ENCODE data around the gene OGT. TPM values are rescaled to one million over a fixed set of nuclear protein-coding genes. Genes with fewer than 3 reads are reported as not detected.

Gene OGT
- total RNA-seq, 1 experiment from 2014 or later, result 116 TPM

DNA sequence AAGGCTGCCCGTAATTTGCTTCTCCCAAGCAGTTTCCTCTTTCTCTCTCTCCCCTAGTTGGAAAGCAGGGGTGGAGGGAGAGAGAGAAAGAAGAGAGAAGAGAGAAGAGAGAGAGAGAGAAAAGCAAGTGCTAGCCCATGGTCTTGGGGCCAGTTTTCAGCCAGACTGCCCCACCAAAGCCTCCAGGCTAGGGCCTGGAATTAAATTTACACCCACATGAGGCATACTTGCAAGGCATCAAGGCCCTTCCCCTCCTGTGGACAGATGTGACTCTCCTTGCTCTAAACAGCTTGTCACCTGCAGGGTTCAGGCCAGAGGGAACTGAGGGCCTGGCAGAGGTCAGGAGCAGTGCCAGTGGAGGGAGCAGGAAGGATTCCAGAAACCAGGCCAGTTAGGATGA, 87.1 kb downstream of the OGT start:
- Histone ChIP-seq H2BK15ac (ENCODE audit: low read depth, low read length) (no peak overlapping the region), H3K4me2 (ENCODE audit: insufficient read depth, insufficient read length, low read length) (no peak overlapping the region), H3K9ac (ENCODE audit: extremely low read depth, insufficient read length, low read length) (no peak overlapping the region), H3K27me3 (ENCODE audit: insufficient read depth, low read length) (no peaks in the 10 kb centered on the region), H3T11ph (ENCODE audit: low read length) (no peak overlapping the region), H2BK120ac (ENCODE audit: low read depth, low read length, poor library complexity, severe bottlenecking) (no peak overlapping the region), H3K79me2 (ENCODE audit: insufficient read depth, low read length) (no peaks in the 10 kb centered on the region), H4K5ac (ENCODE audit: insufficient read length, low read depth, low read length) (no peak overlapping the region), H3K14ac (ENCODE audit: insufficient read depth, low read length) (no peak overlapping the region), H3K4ac (ENCODE audit: low read depth, low read length) (no peak overlapping the region), H2BK12ac (ENCODE audit: insufficient read length, low read depth, low read length) (no peak overlapping the region), H2BK5ac (ENCODE audit: insufficient read length, low read length) (no peak overlapping the region), H2AFZ (ENCODE audit: low read length) (no peak overlapping the region), H3K23me2 (ENCODE audit: insufficient read length, low read depth, low read length, poor library complexity, severe bottlenecking) (no peaks in the 10 kb centered on the region), H2AK5ac (ENCODE audit: insufficient read length, low read length) (no peak overlapping the region), H2BK20ac (ENCODE audit: low read depth, low read length, poor library complexity, severe bottlenecking) (no peak overlapping the region), H4K20me1 (ENCODE audit: control insufficient read depth, insufficient read depth, insufficient read length) (no peaks in the 10 kb centered on the region), H3K27ac (ENCODE audit: insufficient read length, low read depth, low read length) (no peak overlapping the region), H4K91ac (ENCODE audit: insufficient read length, low read depth, low read length) (no peak overlapping the region), H4K8ac (replicated peaks; ENCODE audit: insufficient read length, low read depth, low read length) (no peak overlapping the region), H3K79me1 (ENCODE audit: insufficient read depth, low read depth, low read length, poor library complexity, severe bottlenecking) (no peaks in the 10 kb centered on the region), H3K56ac (ENCODE audit: insufficient read length, low read depth, low read length) (no peak overlapping the region), H3K9me3 (ENCODE audit: control insufficient read depth, low read depth, low read length) (peaks cover 34% of the 10 kb centered on the region), H3K4me1 (ENCODE audit: insufficient read depth, low read length) (no peaks in the 10 kb centered on the region), H3K18ac (ENCODE audit: insufficient read length, low read depth, low read length) (no peak overlapping the region), H3K23ac (ENCODE audit: insufficient read length, low read depth, low read length) (no peak overlapping the region)
- Mint-ChIP-seq H3K4me1 (0 out of 4 replicates have a peak, but pooled peaks cover 0 to 12% of the 10 kb centered on the region in 2 experiments), H3K36me3 (ENCODE audit: insufficient read depth in 1 of 3, low read depth in 3 of 3) (peaks cover 0 to 7% (median 4%) of the 10 kb centered on the region in 3 experiments; a peak in 4 of 7 replicates), H3K4me3 (no peak overlapping the region), H3K27ac (no peak overlapping the region), H3K9me3 (peaks cover 68 to 87% of the 10 kb centered on the region in 2 experiments), H3K27me3 (ENCODE audit: low read depth) (no peaks in the 10 kb centered on the region)
- no CpG with 5 or more reads among the region's 1 CpG for WGBS (ENCODE audit: extremely low coverage, insufficient read length, low lambda C conversion rate)
- DNase-seq, result no peak
- TF ChIP-seq, protein P1, sequence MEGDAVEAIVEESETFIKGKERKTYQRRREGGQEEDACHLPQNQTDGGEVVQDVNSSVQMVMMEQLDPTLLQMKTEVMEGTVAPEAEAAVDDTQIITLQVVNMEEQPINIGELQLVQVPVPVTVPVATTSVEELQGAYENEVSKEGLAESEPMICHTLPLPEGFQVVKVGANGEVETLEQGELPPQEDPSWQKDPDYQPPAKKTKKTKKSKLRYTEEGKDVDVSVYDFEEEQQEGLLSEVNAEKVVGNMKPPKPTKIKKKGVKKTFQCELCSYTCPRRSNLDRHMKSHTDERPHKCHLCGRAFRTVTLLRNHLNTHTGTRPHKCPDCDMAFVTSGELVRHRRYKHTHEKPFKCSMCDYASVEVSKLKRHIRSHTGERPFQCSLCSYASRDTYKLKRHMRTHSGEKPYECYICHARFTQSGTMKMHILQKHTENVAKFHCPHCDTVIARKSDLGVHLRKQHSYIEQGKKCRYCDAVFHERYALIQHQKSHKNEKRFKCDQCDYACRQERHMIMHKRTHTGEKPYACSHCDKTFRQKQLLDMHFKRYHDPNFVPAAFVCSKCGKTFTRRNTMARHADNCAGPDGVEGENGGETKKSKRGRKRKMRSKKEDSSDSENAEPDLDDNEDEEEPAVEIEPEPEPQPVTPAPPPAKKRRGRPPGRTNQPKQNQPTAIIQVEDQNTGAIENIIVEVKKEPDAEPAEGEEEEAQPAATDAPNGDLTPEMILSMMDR (conservative IDR thresholded peaks at IDR 0.05), result no peak
